Left colon (tissue), 2 donors: ENCODE results near the gene TTLL4. TPM values are rescaled to one million over a fixed set of nuclear protein-coding genes. Genes with fewer than 3 reads are reported as not detected.

Experiments
- ATAC-seq: fragments of 200-7000 bp; cut with Tn5 transposase; one replicate; pipeline ENCODE4 v1.9.1; 2020; ENCODE audit warnings: mild to moderate bottlenecking, moderate library complexity
- DNase-seq, 2 donors: peaks; one replicate each; pipeline ENCODE4 v3.0.0-alpha.2; 2020
- intact Hi-C, 2 donors: fragments of 100-400 bp; cut with DNase I in 1 of 2; cut with micrococcal nuclease in 1 of 2; formaldehyde crosslinking; loops; one replicate each; pipeline versions ENCODE4 v1.11.2 to v1.14.0; 2022; cut with DNase I, micrococcal nuclease
- total RNA-seq, 2 donors: library from RNA; stranded (reverse); fragmentation: NEBNext Ultra II Directional; extraction: Animal tissue kit (Norgen Biotek cat#: 25700); gene quantifications; one replicate each; pipeline ENCODE4 v1.2.1, GENCODE V29; 2021
- donor health status: DM: no; HTN: no; CAD: no.
- donor health status: DM: yes; HTN: yes; CAD: no.

The TTLL4 gene
- total RNA-seq, 2 donors from 2014 or later = 17.6 to 25.4 TPM

GRCh38 chr2:218777276-218777990, 66.8 kb downstream of the TTLL4 start:
- no peak for ATAC-seq
- intact Hi-C loops = no loop called here
- no peak for DNase-seq

- ATAC-seq (no peak), DNase-seq (no peak)
- intact Hi-C loops = no loop called here
Observed at GRCh38 chr2:218780046-218780445, 69.4 kb downstream of the TTLL4 start.

GRCh38 chr2:218780851-218781690, 70.4 kb downstream of the TTLL4 start:
- ATAC-seq = peak; percentile 25
- no peak for DNase-seq
- intact Hi-C loops = no loop called here

- DNase-seq (peak; percentile 67 to 72), ATAC-seq (peak; percentile 93)
- intact Hi-C loops = no loop called here
Observed at GRCh38 chr2:218781691-218782527, 71.3 kb downstream of the TTLL4 start, which contains the start of gene CYP27A1. Gene CYP27A1, plus strand, starts transcription at chr2:218782147. Its CDS starts 36 bp downstream, at chr2:218782183.

- peak; percentile 81 for ATAC-seq
- intact Hi-C loops = no loop called here
- peak in 1 of 2 donors; percentile 44 for DNase-seq
Observed at GRCh38 chr2:218782528-218782844, 71.9 kb downstream of the TTLL4 start.

- no peak for ATAC-seq
- DNase-seq = no peak
- intact Hi-C loops = no loop called here
Observed at GRCh38 chr2:218783688-218784087, 73.1 kb downstream of the TTLL4 start.

GRCh38 chr2:218785103-218785502, 74.5 kb downstream of the TTLL4 start:
- ATAC-seq (no peak), DNase-seq (peak in 1 of 2 donors; percentile 42)
- intact Hi-C loops = no loop called here

GRCh38 chr2:218786133-218786532, 75.5 kb downstream of the TTLL4 start:
- no peak for ATAC-seq
- DNase-seq = no peak
- intact Hi-C loops = no loop called here

GRCh38 chr2:218788529-218789255, 78.1 kb downstream of the TTLL4 start:
- intact Hi-C loops = no loop called here
- DNase-seq (no peak), ATAC-seq (no peak)

GRCh38 chr2:218792433-218792832, 81.8 kb downstream of the TTLL4 start:
- intact Hi-C loops = no loop called here
- DNase-seq = no peak
- no peak for ATAC-seq

- ATAC-seq (no peak), DNase-seq (no peak)
- intact Hi-C loops = no loop called here
Observed at GRCh38 chr2:218796691-218797090, 86.1 kb downstream of the TTLL4 start.

GRCh38 chr2:218798767-218799504, 88.3 kb downstream of the TTLL4 start:
- DNase-seq (no peak), ATAC-seq (no peak)
- intact Hi-C loops = no loop called here

GRCh38 chr2:218799990-218800389, 89.4 kb downstream of the TTLL4 start:
- intact Hi-C loops = no loop called here
- ATAC-seq (no peak), DNase-seq (no peak)

GRCh38 chr2:218802386-218802994, 91.9 kb downstream of the TTLL4 start:
- intact Hi-C loops = no loop called here
- no peak for DNase-seq

GRCh38 chr2:218804817-218805216, 94.2 kb downstream of the TTLL4 start:
- DNase-seq (no peak), ATAC-seq (no peak)
- intact Hi-C loops = no loop called here

More at GRCh38 chr2:218802386-218802994, 91.9 kb downstream of the TTLL4 start:
- no peak for ATAC-seq
